Activated CD8-positive, alpha-beta memory T cell treated with anti-CD3 and anti-CD28 coated beads, Interleukin-2, amount 50 U/mL, for 4 hours (primary cell): ENCODE data around the gene ATP13A3.
"Not testable (repeated sequence)": the region's sequence is repeated elsewhere in the genome, so short reads cannot be mapped to it uniquely, and the experiment has no call there.

Experiments used
- DNase-seq: peaks from one replicate; pipeline ENCODE4 v3.0.0-alpha.2; 2020

ATP13A3 gene

DNA sequence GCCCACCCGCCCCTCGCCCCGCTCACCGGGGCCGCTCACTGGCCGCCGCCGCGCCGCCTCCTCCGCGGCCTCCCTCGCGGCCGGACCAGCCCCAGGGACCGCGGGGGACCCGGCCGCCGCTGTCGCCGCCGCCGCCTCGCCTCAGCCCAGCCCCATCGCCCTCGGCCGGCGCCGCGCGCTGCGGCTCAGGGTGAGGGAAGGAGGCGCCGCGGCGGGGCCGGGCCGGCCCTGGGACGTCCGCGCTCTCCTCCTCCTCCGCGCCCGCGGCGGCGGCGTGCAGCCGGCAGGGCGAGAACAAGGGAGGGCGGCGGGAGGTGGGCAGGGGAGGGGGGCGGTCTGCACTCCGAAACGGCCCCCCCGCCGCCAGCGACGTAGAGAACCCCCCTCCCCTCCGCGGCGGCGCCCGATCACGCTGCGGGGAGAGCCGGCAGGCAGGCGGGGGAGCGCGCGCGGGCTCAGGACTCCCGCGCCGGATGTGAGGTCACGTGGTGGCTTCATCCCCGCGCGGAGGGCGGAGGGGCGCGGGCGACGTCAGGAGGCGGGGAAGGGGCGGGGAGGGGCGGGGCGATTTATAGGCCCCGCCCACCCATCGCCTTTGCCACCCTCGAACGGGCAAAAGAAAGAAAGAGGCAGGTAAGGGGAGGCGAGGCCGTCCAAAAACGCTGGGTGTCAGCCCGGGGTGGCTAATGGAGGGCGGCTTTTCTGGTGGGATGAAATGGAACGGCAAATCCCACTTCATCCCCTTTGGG lies at the start of gene ATP13A3:
ATP13A3 (minus strand) TSS at position 463 of the 749 bp plus-strand sequence. CDS start 24,812 bp downstream, outside the sequence.
- peak; percentile 88 for DNase-seq

DNA sequence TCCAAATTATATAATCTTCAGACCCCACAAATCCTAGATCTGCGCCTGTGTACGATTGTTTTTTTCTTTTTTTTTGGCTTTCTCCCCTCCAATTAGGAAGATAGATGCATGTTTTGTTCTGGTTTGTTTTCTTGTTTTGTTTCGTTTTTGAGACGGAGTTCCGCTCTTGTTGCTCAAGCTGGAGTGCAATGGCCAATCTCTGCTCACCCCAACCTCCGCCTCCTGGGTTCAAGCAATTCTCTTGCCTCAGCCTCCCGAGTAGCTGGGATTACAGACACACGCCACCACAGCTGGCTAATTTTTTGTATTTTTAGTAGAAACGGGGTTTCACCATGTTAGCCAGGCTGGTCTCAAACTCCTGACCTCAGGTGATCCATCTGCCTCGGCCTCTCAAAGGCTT lies 48.4 kb upstream of the ATP13A3 start:
- DNase-seq = not testable (repeated sequence)

DNA sequence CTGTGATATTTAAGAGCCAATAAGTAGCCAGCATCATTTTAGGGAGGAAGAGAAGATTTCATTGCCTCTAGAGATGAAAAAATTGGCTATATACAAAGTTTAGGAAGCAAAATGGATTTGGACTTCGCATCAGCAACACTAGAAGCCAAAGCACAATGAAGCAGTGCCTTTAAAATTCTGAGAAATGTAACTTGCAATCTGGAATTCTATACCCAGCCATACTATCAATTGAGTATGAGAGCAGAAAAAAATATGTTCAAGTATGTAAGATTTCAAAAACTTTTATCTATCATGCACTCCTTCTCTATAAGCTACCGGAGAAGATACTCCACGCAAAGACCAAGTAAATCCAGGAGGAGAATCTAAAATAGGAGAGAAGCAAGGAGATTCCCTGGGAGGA lies 47.4 kb upstream of the ATP13A3 start:
- no peak for DNase-seq

DNA sequence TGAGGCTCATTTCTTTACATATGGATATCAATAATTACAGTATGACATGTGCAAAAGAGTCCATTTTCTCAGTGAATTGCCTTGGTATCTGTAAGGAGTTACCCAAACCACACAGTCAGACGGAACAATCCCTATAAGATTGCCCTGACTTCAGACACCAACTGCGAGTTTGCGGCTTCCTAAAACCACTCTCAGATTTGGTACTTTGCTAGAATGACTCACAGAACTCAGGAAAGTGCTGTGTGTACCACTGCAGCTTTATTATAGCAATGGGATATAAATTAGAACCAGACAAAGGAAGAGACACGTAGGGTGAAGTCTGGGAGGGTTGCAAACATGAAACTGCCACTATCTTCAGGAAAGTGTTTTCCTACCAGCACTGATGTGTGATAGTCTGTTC lies 45.8 kb upstream of the ATP13A3 start:
- no peak for DNase-seq

DNA sequence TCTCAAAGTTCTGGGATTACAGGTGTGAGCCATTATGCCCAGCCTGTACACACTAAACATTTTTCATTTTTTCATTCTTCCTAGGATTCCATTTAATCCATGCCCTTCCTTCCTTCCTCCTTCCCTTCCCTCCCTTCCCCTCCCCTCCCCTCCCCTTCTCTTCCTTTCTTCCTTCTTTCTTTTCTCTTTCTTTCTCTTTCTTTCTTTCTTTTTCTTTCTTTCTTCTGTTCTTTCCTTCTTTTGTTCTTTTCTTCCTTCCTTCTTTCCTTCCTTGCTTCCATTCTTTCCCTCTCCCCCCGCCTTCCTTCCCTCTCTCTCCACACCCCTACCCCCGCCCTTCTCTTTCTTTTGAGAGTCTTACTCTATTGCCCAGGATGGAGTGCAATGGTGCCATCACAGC lies 40.9 kb upstream of the ATP13A3 start:
- DNase-seq = no peak

DNA sequence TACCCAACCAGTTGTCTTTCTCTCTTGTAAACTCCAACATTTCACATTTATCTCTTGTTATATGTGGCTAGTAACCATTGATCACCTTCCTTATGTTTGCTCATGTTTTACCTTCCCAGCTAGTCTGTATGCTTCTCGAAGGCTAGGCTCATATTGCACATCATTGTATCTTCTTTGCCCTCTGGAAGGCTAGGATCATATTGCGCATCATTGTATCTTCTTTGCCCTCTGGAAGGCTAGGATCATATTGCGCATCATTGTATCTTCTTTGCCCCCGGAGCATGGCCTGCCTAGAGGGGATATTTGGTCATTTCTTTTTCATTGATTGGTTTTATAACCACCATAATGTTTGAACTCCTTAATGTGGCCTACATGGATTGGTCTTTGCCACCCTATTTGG lies 39.4 kb upstream of the ATP13A3 start:
- no peak for DNase-seq

DNA sequence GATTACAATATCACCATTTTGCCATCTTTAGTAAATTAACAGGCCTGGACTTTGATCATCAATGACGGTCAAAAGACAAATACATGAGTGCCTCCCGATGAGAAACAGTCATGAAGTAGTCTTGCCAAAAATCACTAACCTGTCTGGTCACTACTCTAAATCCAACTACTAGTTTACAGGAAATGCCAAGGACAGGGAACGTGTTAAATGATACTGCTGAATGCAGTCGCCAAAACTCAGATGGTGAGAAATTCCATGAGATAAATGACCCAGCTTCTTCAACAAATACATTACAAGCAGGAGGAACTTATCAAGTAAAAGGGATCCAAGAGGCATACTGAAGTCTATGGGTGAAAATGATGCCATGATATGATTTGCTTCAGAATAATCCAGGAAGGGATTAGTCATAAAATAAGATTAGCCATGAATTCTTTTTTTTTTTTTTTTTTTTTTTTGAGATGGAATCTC lies 35.8 kb upstream of the ATP13A3 start:
- no peak for DNase-seq

DNA sequence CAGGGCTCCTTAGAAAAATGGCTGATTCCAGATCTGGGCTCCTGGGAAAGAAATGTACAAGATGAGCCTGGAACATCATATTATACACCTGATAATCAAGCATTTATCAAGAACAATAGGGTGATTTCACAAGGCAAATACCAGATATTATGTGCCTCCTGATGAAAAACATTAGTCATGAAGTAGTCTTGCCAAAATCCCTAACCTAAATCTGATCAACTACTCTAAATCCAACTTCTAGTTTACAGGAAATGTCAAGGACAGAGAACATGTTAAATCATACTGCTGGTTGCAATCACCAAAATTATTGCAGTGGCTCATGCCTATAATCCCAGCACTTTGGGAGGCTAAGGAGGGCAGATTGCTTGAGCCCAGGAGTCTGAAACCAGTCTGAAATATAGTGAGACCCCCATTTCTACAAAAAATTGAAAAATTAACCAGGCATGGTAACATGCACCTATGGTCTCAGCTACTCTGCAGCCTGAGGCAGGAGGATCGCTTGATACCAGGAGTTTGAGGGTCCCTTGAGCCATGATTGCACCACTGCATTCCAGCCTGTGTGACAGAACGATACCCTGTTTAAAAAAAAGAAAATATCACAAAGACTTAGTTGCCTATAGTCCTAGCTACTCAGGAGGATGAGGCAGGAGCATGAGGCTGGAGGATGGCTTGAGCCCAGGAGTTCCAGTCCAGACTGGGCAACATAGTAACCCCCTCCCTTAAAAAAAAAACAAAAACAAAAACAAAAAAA lies 34.9 kb upstream of the ATP13A3 start:
- DNase-seq = no peak

DNA sequence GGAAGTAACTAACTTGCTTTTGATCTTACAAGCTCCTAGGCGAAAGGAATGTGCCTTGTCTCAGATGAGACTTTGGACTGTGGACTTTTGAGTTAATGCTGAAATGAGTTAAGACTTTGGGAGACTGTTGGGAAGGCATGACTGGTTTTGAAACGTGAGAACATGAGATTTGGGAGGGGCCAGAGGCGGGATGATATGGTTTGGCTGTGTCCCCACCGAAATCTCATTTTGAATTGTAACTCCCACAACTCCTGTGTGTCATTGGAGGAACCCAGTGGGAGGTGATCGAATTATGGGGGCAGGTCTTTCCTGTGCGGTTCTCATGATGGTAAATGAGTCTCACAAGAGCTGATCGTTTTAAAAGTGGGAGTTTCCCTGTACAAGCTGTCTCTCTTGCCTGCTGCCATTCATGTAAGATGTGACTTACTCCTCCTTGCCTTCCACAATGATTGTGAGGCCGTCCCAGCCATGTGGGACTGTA lies 33.9 kb upstream of the ATP13A3 start:
- DNase-seq = not testable (repeated sequence)

DNA sequence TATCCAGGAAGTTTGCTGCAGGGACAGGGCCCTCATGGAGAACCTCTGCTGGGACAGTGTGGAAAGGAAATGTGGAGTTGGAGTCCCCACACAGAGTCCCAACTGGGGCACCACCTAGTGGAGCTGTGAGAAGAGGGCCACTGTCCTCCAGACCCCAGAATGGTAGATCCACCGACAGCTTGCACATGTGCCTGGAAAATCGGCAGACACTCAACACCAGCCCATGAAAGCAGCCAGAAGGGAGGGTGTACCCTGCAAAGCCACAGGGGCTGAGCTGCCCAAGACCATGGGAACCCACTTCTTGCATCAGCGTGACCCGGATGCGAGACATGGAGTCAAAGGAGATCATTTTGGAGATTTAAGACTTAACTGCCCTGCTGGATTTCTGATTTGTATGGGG lies 33.4 kb upstream of the ATP13A3 start:
- not testable (repeated sequence) for DNase-seq

DNA sequence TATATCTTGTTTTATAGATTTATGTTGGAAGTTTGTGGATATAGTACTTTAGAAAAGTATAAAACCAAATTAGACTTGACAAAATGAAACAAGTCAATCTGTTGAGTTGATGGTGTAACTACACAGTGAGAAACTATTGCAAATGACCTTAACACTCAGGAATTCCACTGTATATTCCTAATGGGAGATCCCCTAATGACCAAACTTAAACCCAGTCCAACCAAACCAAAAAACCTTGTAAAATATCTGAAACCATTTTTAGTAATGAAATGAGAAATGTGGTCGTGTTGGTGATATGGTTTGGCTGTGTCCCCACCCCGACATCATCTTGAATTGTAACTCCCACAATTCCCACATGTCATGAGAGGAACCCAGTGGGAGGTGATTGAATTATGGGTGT lies 31.9 kb upstream of the ATP13A3 start:
- no peak for DNase-seq

DNA sequence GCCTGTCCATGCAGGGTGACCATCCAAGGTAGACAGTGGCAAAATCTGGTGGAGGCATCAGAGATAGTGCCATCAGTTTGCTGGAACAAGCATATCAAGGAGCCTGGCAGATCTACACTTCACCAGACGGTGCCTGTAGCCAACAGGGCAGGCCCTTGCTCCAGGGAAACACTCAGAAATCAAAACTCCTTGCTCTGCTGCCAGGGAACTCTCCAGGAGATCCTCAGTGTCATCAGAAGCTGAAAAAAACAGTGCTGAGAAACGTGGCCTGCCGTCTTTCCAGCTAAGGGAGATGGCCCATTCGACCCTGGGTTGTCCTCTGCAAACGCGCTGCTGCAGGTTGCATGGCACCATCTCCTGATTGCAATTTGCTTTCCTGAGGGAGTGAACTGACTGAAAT lies 30.5 kb upstream of the ATP13A3 start:
- DNase-seq = no peak

DNA sequence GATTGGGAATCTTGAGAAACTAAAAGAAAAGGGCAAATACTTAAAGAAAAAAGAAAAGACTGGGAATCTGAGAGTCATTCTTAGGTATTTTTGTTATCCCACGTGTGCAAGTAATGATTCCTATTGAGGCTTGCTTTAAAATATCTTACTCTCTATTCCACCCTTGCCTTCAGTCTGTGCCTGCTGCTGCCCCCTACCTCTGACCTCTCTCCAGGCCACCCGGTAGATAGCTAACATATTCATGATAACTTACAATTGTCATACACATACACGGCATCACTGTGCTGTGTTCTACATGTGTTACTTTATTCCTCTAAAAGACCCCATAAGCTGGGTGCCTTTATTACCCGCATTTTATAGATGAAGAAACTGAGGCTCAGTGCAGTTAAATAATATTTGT lies 27.8 kb upstream of the ATP13A3 start:
- DNase-seq = peak; percentile 18

DNA sequence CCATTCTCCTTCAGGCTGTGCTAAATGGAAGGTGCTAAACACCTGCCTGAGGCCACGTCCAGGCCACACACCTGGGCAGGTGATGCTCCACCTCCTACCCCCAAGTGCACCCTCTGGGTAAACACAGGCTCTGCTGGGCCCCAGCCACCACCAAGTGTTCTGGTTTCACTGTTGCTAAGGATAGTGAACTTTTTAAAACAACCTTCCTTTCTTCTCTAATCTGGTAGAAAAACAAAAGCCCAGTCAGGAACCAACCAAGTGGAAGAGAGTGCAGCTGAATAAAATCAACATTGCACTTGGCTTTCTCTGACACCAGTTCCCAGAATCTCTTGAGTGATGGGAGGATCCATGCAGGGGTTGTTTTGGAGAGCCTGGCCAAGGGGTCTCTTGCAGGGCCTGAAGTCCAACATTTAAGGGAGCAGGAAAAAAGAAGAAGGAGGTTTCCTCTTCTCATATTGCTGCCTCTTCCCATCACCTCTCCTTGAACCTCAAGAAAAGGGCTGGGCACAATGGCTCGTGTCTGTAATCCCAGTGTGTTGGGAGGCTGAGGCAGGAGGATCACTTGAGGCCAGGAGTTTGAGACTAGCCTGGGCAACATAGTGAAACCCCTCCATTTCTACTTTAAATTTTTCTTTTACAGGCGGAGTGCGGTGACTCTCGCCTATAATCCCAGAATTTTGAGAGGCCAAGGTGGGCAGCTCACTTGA lies 26.2 kb upstream of the ATP13A3 start:
- DNase-seq = no peak

DNA sequence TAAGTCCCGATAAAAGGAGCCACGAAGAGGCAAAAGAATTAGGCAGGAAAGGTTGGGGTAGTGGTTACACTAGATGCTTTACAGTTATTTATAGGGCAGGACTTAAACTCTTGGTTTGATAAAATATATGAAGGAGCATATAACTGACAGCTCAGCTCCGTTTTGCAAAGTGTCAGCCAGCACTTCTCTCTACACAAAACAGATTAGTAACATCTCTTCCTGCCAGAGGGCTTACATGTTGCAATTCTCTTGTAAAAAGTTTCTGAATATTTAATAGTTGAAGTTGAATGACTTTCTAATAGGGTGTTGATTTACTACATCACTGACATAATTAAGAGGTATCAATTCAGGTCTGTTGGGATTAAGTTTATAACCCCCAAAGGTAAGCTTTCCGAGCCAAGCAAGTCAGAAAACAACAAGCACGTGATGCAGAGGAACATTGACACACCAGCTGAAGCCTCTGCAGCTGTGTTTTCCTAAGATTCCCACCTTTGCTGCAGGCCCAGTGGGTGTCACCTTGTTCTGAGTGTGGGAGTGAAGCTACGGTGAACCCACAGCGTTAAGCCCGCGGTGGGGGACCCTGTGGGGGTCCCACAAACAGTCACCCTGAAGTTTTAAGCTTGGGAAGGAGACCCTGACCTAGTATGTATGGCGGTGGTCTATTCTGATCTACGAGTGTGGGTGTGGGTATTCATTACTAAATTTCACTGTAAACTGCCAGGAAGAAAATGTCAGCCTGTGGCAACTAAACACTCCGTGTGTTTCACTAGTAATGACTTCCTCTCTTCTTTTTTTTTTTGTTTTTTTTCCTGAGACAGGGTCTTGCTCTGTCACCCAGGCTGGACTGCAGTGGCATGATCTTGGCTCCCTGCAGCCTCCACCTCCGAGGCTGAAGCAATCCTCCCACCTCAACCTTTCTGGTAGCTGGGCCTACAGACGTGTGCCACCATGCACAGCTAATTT lies 22.0 kb upstream of the ATP13A3 start:
- no peak for DNase-seq

DNA sequence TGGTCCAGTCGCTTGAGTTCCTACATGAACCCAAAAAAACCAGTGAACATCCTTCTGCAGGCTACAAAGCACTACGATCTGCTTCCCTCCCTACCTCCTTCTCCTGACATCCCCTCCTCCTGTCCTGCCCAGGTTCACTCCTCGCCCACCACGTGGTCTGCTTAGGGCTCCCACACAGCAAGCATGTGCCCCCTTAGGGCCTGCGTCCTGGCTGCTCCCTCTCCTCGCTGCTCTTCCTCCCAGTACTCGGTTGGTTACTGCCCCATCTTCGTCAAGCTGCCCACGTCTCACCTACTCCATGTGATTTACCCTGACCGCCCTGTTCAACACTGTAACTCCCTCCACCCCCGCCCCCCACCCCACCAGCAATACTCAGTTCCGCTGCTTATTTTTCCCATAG lies 20.8 kb upstream of the ATP13A3 start:
- no peak for DNase-seq

DNA sequence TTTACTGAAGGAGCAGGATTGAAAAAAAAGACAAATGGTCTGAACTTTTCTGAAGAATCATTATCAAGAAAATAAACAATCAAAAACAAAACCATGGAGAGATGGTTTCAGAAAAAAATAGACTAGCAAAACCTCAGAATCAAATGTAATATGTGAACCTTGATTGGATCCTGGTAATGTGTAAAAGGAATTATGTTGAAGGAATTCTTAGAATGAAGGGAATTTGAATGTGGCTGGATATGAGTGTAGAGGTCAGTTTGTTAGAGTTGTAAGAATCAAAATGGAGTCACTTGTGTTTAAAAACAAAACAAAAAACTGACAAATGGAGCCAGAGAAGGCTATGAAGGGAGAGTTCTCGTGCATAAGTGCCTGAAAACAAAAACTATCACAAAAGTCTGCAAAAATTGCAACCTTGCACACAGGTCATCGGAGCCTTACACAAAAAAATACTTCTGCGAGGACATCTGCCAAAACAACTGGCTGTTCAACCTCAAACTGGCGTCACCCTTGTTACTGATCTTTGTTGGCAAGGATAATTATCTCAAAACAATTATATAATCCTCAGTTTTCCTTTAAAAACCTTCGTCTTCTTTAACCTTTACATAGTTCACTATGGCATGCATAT lies 19.1 kb upstream of the ATP13A3 start:
- no peak for DNase-seq

DNA sequence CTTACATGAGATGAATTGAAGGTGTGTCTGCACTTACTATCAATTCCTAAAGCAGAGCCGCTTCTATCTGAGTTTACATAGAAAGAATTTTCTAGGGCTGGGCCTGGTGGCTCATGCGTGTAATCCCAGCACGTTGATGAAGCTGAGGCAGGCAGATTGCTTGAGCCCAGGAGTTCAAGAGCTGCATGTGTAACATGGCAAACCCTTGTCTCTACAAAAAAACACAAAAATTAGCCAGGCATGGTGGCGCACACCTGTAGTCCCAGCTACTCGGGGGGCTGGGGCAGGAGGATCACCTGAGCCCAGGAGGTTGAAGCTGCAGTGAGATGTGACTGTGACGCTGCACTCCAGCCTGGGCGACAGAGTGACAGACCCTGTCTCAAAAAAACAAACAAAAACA lies 18.1 kb upstream of the ATP13A3 start:
- no peak for DNase-seq

DNA sequence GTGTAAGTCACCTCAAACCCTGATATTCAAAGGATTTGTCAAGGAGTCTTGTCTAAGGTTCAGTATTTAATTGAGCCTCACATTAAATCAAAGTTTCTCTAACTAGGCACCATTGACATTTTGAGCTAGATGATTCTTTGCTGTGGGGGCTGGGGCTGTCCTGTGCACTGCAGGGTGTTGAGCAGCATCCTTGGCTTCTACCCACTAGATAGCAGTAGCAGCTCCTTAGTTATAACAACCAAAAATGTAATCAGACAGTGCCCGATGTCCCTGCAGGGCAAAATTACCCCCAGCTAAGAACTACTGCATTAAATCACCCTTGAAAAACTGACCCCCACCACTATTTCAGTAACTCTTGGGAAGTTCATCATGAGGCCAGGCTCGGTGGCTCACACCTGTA lies 17.3 kb upstream of the ATP13A3 start:
- no peak for DNase-seq

DNA sequence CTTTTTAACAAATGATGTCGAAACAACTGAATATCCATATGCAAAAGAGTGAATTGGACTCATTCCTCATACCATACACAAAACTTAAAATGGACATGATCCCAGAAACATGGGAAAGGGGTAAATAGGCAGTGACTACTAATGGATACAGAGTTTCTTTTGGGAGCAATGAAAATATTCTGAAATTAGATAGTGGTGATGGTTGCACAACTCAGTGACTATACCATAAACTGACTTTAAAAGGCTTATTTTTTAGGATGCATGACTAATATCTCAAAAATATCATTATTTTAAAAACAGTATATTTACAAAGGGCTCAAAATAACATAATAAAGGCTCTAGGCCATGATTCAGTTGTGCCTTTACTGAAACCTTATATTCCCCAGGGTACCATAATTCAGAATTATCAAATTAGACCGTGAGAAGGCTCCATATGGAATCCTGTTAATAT lies 16.3 kb upstream of the ATP13A3 start:
- no peak for DNase-seq

DNA sequence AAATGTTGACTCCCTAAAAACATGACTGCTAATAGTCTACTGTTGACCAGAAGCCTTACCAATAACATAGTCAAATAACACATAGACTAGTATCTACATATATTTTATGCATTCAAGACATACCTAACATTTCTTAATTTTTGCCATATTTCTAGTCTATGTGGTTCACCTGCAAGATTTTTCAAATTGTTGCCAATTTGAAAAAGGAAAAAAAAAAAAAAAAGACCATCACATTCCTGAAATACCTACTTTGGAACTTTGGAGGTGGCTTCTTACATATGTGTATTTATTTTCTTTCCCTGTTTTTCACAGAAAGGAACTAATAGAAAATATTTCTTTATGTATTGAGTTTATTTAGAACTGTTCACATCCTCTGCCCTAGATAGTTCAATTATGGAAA lies 13.4 kb upstream of the ATP13A3 start:
- DNase-seq = no peak

DNA sequence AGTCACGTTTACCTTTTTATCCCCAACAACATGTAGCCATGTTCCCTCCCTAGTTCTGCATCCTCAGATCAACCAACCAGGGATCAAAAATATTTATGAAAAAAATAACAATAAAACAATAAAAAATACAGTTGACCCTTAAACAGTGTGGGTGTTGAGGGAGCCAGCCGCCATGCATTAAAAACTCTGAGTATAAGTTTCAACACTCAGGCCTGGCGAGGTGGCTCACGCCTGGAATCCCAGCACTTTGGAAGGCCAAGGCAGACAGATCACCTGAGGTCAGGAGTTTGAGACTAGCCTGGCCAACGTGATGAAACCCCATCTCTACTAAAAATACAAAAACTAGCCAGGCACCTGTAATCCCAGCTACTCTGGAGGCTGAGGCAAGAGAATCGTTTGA lies 12.7 kb upstream of the ATP13A3 start:
- DNase-seq = not testable (repeated sequence)
